ENCODE measurements around the gene SRBD1. TPM values are rescaled to one million over a fixed set of nuclear protein-coding genes. Genes with fewer than 3 reads are reported as not detected.

Gene SRBD1
- total and polyA plus RNA-seq, 2 of the 8 experiments (the other 6 are each of a cell fraction or from before 2014, with no cell fraction given), result 4.6 to 20.0 TPM

GRCh38 chr2:45361666-45362065 lies 249.4 kb downstream of the SRBD1 start:
- no peak overlapping the region for H3K4me2 ChIP-seq (ENCODE audit: insufficient read depth in 1 of 2, low read depth in 2 of 2, low read length in 2 of 2)
- H4K8ac ChIP-seq (ENCODE audit: extremely low read depth, insufficient read depth, low read length), result no peak overlapping the region
- no peak overlapping the region for H3K18ac ChIP-seq (ENCODE audit: extremely low read depth, low read length)
- ChIA-PET POLR2A (ENCODE audit: partially characterized antibody) (no interaction called here), CTCF (ENCODE audit: partially characterized antibody) (no interaction called here)
- H3K4me3 ChIP-seq (ENCODE audit: extremely low read depth in 1 of 4, insufficient read depth in 2 of 4, low read depth in 3 of 4, low read length in 4 of 4), result no peak overlapping the region
- H4K91ac ChIP-seq (replicated peaks; ENCODE audit: insufficient read length, low read length), result no peak overlapping the region
- WGBS, 2 experiments (ENCODE audit: extremely low coverage in 1 of 2, insufficient coverage in 1 of 2, insufficient read length in 1 of 2, insufficient replicate concordance in 2 of 2, low coverage in 1 of 2, low lambda C conversion rate in 2 of 2, missing lambda C conversion rate in 1 of 2), result 83% methylated on average over 2 of the region's 2 CpGs; no CpG with 5 or more reads in 1 of the 2 experiments
- H2BK15ac ChIP-seq (ENCODE audit: low read length), result no peak overlapping the region
- H3K79me2 ChIP-seq (ENCODE audit: control insufficient read depth in 1 of 2, insufficient read depth in 2 of 2, low read length in 2 of 2), result no peaks in the 10 kb centered on the region
- no peak overlapping the region for H2BK5ac ChIP-seq (ENCODE audit: low read depth, low read length)
- H3K27me3 ChIP-seq (replicated peaks in 1 of 4; ENCODE audit: control insufficient read depth in 3 of 4, extremely low read depth in 1 of 4, insufficient read depth in 3 of 4, low read length in 3 of 4), result no peaks in the 10 kb centered on the region
- H3K9ac ChIP-seq (replicated peaks in 1 of 4; ENCODE audit: extremely low read depth in 1 of 4, low read depth in 3 of 4, low read length in 3 of 4), result no peak overlapping the region
- H2BK120ac ChIP-seq (replicated peaks; ENCODE audit: low read depth, low read length), result no peak overlapping the region
- no peaks in the 10 kb centered on the region for H3K36me3 ChIP-seq (ENCODE audit: control insufficient read depth in 2 of 4, insufficient read depth in 4 of 4, low read length in 3 of 4)
- H3K4me1 ChIP-seq (replicated peaks in 1 of 4; ENCODE audit: control insufficient read depth in 3 of 4, insufficient read depth in 4 of 4, low read length in 3 of 4), result 0 out of 7 replicates have a peak, but pooled peaks cover 0 to 2% (median 0%) of the 10 kb centered on the region in 4 experiments
- no peak overlapping the region for H3K56ac ChIP-seq (replicated peaks; ENCODE audit: insufficient read length, low read depth, low read length)
- H3K27ac ChIP-seq (ENCODE audit: low read depth, low read length), result no peak overlapping the region
- no peaks in the 10 kb centered on the region for H3K23me2 ChIP-seq (ENCODE audit: low read depth, low read length)
- DNase-seq (ENCODE audit: low read depth in 1 of 2, low spot score in 2 of 2) (no peak), FAIRE-seq (no peak)
- H3K9me3 ChIP-seq (ENCODE audit: insufficient read depth in 2 of 2, low read depth in 1 of 2, low read length in 1 of 2), result no peaks in the 10 kb centered on the region
- no peak overlapping the region for H2AFZ ChIP-seq (ENCODE audit: low read length)
- H2AK5ac ChIP-seq (ENCODE audit: low read depth, low read length), result no peak overlapping the region
- no peak overlapping the region for H3K23ac ChIP-seq (ENCODE audit: insufficient read length)
- no peak overlapping the region for H2BK20ac ChIP-seq (ENCODE audit: low read length)
- H4K5ac ChIP-seq (ENCODE audit: insufficient read length, low read depth, low read length), result no peak overlapping the region
- no peak overlapping the region for H3K14ac ChIP-seq (ENCODE audit: insufficient read length)
- H3K79me1 ChIP-seq (ENCODE audit: low read depth, low read length), result no peaks in the 10 kb centered on the region
- H2BK12ac ChIP-seq (ENCODE audit: low read depth, low read length), result no peak overlapping the region
- H4K20me1 ChIP-seq (replicated peaks in 1 of 2; ENCODE audit: control insufficient read depth in 1 of 2, insufficient read depth in 2 of 2, low read length in 2 of 2), result no peaks in the 10 kb centered on the region
- no peak overlapping the region for H3K4ac ChIP-seq (replicated peaks; ENCODE audit: insufficient read length, low read depth, low read length)
- TF ChIP-seq KDM4A (IDR thresholded peaks at IDR 0.05; ENCODE audit: low read depth, low read length, severe bottlenecking), result no peak
- no peak for TF ChIP-seq MAFK (IDR thresholded peaks at IDR 0.05; ENCODE audit: low read depth, low read length)
- TF ChIP-seq SIN3A (conservative IDR thresholded peaks at IDR 0.05 in 1 of 2, IDR thresholded peaks at IDR 0.05 in 1 of 2; ENCODE audit: low read depth in 1 of 2, low read length in 2 of 2), result no peak
- TF ChIP-seq, protein P1, sequence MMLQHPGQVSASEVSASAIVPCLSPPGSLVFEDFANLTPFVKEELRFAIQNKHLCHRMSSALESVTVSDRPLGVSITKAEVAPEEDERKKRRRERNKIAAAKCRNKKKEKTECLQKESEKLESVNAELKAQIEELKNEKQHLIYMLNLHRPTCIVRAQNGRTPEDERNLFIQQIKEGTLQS (IDR thresholded peaks at IDR 0.05; ENCODE audit: insufficient read depth, low read depth, low read length), result no peak
- no peak for TF ChIP-seq CREB1 (IDR thresholded peaks at IDR 0.05)
- TF ChIP-seq, protein P2, sequence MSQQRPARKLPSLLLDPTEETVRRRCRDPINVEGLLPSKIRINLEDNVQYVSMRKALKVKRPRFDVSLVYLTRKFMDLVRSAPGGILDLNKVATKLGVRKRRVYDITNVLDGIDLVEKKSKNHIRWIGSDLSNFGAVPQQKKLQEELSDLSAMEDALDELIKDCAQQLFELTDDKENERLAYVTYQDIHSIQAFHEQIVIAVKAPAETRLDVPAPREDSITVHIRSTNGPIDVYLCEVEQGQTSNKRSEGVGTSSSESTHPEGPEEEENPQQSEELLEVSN (IDR thresholded peaks at IDR 0.05), result no peak
- TF ChIP-seq HDAC2 (IDR thresholded peaks at IDR 0.05; ENCODE audit: borderline replicate concordance in 1 of 2, low read depth in 2 of 2, low read length in 2 of 2), result no peak
- no peak for TF ChIP-seq POLR2AphosphoS5 (IDR thresholded peaks at IDR 0.05; ENCODE audit: low read depth, low read length)

Data from H1 (cell line).